CD4-positive, alpha-beta T cell treated with Interleukin-15 for 4 hours (primary cell): ENCODE measurements around the gene CAMTA1.

Experiments used
- DNase-seq: peaks from one replicate; pipeline ENCODE4 v3.0.0-alpha.2; 2020; ENCODE audit warnings: low spot score

Gene CAMTA1

DNA sequence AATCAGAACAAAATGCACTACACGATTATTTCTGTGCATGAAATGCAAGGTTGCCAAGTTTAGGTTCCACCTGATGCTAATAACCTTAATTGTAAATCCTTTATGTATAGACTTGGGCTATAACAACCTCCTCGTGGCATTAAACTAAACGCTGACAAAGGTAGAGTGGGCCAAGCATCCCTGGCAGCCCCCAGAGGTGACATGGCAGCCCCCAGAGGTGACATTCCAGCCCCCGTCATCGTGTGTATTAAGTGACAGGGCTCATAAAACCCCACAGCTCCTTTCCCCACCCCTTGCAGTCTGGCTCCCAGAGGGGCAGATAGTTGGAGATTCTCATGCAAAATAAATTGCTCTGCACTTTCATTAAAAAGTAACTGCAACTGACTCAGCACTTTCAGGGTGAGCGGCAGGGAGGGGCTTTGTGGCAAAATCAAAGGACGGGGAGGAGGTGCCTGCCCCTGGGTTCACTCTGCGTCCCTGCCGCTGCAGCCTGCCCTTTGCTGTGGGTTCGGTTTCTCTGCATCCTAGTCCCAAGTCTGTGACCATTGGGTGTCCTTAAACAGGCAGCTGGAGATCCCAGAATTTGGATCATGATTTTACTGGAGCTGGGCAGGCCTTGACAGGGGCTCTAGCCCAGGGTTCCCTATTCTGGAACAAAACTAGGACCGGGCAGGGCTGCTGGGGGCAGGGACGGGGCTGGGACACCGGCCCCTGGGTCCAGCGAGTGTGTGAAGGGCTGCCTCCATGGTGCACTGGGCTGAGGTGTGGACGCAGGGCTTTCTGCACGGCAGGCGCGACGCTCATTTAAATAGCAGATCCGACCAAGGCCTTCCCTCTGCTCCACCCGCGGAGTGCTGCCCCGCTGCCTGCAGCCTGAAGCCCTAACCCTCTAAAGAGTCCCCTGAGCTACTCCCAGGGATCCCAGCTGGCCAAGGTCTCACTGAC lies 751.0 kb downstream of the CAMTA1 start:
- DNase-seq, result no peak

- no peak for DNase-seq
Measured at GRCh38 chr1:7536891-7537591, 751.8 kb downstream of the CAMTA1 start.

DNA sequence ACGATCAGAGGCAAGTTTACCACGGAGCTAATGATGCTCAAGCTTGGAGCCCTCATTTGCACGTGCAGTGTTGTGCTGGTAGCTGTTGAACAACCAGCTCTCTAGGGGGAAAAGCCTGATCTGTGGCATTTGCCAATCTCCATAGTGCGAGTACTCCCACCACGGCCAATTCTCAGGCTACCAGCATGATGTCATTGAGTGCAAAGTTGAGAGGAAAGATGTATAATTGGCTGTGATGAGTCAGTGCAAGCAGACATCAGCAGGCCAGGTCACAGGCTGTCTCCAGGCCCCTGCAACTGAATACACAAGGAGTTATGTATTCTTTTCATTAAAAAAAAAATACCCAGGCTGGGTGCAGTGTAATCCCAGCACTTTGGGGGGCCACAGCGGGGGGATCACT lies 752.8 kb downstream of the CAMTA1 start:
- DNase-seq, result no peak

DNA sequence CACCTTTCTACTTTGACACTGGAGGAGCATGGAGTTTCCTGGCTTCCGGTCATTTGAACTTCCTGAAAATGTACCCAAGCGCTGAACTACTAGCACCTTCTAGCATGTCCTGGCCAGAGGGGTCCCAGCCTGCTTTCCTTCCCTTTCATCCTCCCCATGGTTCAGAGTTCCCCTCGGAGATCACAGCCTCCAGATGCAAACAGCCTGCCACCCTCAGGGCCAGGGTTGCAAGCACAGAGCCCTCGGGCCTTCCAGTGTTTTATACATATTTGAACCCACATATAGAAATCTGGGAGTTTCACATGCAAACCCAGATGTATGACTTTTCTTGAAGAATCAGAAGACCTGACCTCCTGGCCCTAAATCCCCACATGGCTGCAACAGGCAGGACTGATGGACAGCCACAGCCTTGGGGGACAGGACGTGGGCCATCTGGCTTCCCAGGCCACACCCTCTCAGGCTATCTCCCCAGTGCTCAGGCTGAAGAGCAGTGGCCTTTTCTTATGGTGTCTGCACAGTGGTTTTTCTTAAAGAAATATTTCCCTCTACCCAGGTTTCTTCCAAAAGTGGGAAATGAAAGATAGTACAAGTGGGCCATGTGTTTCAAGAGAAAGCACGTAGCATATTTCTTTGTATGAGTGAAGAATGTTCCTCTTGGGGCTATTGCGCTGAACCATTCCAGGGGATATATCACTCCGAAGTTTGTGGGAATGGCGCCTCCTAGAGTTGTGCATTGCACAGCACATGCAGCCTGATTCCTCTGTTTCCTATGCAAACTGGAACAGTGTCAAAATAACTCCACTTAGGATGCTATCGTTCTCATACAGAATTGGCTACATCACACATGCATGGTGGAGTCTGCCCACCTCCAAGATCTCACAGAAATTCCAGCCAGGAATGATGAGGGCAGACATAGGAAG lies 753.9 kb downstream of the CAMTA1 start:
- DNase-seq, result no peak

- DNase-seq, result no peak
Measured at GRCh38 chr1:7539769-7540175, 754.5 kb downstream of the CAMTA1 start.

DNA sequence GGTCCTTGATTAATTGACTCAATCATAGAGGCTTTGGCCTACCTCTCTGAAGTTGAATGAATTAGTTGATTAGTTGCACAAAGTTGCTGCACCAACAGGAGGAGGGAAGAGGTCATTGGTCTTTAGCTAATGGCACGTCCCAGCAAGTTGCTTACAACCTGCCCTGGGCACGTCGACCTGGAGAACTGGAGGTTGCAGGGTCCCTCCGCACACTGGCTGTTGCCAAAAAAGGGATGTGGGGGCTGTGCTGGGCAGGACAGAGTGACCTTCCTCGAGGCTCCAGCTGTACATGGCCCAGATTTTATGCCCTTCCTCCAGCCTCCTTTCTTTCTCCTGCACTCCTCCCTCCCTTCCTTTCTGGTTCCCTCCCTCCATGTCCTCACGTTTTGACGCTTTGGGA lies 755.6 kb downstream of the CAMTA1 start:
- no peak for DNase-seq

DNA sequence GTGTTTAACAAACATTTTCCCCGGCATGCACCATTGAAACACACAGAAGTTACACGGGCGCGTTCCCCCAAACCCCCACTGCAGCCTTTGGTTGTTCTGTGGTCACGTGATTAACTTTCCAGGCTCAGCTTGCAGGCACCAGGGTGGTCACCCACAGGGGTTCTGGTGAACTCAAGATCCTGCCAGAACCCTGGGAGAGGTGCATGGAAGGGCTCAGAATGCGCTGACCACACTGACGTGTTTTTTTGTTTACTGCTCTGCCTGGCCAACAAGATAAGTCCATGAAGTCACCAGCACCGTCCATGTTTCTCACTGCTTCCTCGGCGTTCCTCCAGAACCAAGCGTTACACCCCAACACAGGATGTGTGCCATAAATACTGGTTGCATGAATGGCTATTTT lies 756.4 kb downstream of the CAMTA1 start:
- DNase-seq, result no peak

- no peak for DNase-seq
Measured at GRCh38 chr1:7543718-7544090, 758.5 kb downstream of the CAMTA1 start.

DNA sequence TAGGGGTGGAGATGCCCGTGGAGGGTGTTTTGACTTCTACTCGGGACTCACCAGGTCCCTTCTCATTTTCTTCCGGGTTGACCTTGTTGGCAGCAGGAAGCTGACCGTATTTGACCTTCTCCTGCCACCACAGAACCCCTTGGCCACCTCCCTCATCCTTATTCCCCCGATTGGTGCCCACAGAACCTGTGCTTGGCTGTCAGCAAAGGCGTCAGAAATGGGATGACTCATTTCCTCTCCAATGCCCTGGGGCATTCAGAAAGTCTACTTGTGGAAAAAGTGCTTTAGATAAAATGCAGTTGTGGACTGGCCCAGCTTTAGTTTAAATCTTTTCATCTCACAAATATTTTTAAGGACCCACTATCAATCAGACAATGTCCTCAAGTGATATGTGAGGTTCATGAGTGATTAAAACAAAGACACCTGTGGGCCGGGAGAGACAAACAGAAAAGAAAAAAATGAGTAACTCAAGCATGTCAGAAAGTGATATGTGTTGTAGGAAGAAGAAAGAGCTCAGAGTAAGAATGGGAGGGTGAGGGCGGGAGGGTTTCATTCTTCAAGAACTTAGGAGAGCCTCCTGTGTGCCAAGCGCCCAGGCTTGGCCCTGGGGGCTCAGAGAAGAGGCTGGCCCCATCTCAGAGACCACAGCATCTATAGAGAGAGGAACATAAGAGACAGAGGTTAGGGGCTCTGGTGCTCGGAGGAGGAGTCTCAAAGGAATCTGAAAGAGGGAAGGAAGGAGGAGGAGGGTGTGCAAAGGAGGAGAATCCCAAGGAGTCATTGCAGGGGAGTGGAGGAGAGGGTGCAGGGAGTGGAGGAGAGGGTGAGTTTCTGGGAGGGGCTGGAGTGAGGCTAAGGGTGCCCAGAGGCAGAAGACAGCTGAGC lies 764.3 kb downstream of the CAMTA1 start:
- no peak for DNase-seq

DNA sequence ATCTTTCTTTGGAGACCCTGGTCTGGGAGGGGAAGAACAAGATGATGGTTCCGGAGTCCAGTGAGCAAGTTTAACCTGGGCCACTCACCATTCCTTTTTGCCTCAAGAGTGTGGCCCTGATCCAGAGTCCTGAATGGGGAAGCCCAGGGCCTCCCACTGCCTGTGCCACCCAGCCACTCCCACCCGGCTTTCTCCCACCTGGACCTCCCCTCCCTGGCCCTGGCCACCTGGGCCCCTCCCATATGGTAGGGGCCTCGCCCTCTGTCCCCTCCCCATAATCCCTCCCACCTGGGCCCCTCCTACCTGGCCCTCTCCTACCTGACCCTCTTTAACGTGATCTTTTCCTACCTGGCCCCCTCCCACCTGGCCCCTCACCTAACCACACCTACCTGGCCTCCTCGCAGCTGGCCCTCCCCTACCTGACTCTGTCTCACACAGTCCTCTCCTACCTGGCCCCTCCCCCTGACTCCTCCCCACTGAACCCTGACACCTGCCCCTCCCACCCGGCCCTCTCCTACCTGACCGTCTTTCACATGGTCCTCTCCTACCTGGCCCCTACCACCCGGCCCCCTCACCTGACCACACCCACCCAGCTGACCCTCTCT lies 765.1 kb downstream of the CAMTA1 start:
- DNase-seq, result no peak

GRCh38 chr1:7550981-7551380 lies 765.7 kb downstream of the CAMTA1 start:
- no peak for DNase-seq

DNA sequence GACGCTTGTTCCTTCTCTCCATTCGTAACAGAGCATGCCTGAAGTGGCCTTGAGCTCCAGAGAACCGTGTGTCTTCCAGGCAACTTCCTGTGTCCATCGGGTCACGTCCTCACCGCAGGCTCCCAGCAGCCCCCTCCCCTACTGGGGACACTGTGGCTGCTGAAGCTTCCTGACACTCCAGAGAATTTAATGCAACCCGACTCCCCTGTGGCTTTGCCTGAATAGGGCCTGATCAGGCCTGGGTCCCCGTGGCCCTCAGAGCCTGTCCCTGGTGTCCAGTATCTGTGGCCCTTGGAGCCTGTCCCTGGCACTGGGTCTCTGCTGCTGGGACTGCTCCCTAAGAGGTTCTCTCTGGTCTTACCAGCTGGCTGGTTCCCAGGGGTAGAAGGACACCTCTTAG lies 766.2 kb downstream of the CAMTA1 start:
- DNase-seq, result no peak

- no peak for DNase-seq
Measured at GRCh38 chr1:7552402-7552801, 767.1 kb downstream of the CAMTA1 start.

- no peak for DNase-seq
Measured at GRCh38 chr1:7553042-7553690, 767.9 kb downstream of the CAMTA1 start.

DNA sequence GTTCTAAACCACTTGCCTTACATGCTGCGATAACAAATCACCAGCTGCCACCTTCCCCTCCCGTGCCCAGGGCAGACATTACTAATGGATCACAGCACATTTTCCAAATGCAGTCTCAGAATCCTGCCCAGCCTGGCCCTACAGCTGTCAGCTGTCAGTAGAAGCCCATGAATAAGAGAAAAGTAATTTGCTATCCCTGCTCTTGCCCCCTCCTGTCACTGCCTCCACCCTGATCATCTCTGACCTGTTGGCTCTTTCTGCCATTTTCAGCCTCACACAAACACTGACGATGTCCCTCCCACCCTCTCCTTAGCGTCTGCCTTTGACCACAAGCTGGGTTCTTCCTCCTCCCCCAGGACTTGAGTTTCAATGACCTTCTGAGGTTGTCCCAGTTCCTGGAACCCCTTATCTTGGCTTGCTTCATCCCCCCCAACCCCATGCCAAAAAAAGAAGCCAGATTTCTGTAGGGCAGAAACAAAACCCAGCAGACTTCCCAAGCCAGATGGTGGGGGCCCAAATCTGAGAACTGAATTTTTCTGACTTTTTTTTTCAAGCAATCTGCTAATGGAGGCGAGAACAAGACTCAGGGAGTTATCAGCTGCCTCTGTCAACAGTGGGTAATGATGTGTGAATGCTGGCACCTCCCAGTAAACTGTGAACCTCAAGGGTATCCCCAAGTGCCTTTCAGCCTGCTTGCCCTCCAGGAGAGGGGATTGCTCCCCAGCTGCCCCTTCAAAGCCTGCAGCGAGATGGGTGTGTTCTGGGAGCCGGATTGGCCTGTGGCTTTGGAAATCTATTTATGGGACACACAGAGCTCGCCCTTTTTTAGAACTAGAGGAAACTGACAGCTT lies 769.4 kb downstream of the CAMTA1 start:
- no peak for DNase-seq

DNA sequence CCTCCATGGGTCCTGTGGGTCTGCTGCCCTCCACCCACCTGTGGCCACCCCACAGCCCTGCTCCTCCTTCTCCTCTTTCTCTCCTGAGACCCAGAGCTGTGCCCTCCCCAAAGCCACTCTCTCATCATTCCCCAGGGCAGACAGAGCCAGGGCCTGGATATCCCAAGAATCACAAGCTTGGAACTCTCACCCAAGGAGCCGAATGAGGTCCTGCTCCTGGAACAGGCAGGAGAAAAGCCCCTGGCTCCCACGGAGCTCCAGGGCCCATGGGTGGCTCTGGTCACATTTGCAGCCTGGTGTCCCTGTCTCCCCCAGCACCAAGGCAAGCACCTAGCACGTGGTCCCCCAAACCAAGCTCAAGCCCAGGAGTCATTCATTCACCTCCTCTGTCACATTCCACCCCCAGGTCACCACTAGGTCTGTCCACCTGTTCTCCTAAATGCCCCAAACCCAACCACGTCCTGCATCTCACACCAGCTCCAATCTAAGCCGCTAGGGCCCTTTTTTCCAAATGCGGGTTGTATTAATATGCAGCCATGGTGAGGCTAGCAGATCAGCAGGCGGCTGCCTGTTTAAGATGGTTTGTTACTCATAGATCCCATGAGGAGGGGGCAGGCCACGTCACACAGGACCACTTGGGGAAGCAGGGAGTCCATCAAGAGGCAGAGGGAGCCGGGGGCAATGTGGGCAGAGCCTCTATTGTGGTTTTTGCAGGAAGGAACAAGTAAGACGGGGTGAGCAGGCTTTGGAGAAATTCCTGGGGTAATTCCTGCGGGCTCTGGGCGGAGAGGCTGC lies 770.3 kb downstream of the CAMTA1 start:
- no peak for DNase-seq

- DNase-seq, result no peak
Measured at GRCh38 chr1:7557301-7557891, 772.1 kb downstream of the CAMTA1 start.

DNA sequence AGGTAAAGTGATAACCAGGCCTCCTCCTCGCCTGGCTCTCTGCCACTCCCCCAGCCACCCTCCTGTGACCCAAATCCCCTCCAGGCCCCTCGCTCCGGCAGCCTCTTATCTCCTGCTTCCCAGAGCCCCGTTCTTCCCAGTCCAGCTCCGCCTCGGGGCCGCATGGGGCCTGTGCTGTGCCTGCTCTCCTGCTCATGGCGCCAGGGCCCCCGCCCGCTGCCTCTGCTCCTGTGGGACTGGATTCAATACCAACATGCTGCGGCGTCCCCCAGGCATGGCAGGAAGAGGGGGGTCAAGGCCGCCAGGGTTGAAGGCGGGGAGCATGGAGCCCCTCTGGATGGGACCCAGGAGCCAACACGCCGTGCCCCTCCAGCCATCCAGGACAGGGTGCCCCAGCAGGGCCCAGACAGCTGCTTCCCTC lies 772.8 kb downstream of the CAMTA1 start:
- DNase-seq, result no peak
